ENCODE measurements around the gene ABCG1. TPM values are rescaled to one million over a fixed set of nuclear protein-coding genes. Genes with fewer than 3 reads are reported as not detected.

ABCG1 gene
- total and polyA plus RNA-seq, 2 donors (not counting 3 experiments of a cell fraction or from before 2014, with no cell fraction given), result 6.7 to 19.6 TPM

GRCh38 chr21:42312626-42313104 lies 93.7 kb downstream of the ABCG1 start:
- Histone ChIP-seq H3K4me1 (ENCODE audit: control insufficient read depth, extremely low read depth, insufficient read depth, low read length) (no peaks in the 10 kb centered on the region), H3K9me3 (replicated peaks; ENCODE audit: control insufficient read depth, insufficient read depth, low read length) (no peaks in the 10 kb centered on the region), H3K36me3 (ENCODE audit: control insufficient read depth in 2 of 2, extremely low read depth in 1 of 2, insufficient read depth in 2 of 2, low read length in 2 of 2) (no peaks in the 10 kb centered on the region), H3K9me1 (replicated peaks; ENCODE audit: control insufficient read depth, extremely low read depth, insufficient read depth, low read length) (no peaks in the 10 kb centered on the region), H3K79me2 (ENCODE audit: control insufficient read depth, insufficient read depth, low read length) (no peaks in the 10 kb centered on the region), H3K4me2 (ENCODE audit: insufficient read depth, low read length) (no peak overlapping the region), H2AFZ (ENCODE audit: low read depth, low read length) (no peak overlapping the region), H3K9ac (replicated peaks; ENCODE audit: extremely low read depth, insufficient read depth, low read length) (no peak overlapping the region), H4K20me1 (replicated peaks; ENCODE audit: control insufficient read depth, extremely low read depth, insufficient read depth, low read length) (no peaks in the 10 kb centered on the region), H3K4me3 (replicated peaks in 1 of 3; ENCODE audit: insufficient read depth in 1 of 3, low read depth in 1 of 3, low read length in 3 of 3) (no peak overlapping the region), H3K27me3 (ENCODE audit: control insufficient read depth in 2 of 2, insufficient read depth in 2 of 2, low read length in 2 of 2) (peaks cover 2 to 6% of the 10 kb centered on the region in 2 experiments), H3K27ac (ENCODE audit: insufficient read depth, low read depth, low read length) (no peak overlapping the region)
- intact Hi-C loops (cut with micrococcal nuclease) (no loop called here), dilution Hi-C loops (cut with MboI; ENCODE audit: extremely low pct_ligation_motif_present, low sequenced_read_pairs) (no loop called here)
- BruUV-seq (replicated peaks), result no TSS peak
- FAIRE-seq, result no peak
- DNase-seq (ENCODE audit: low read depth, low spot score), result no peak
- CTCF ChIA-PET, result interaction anchor here (3.3 kb wide), 1 partner anchor 53 kb away, joined by 33 read pairs; no protein-coding TSS in a partner anchor
- POLR2A ChIA-PET, result no interaction called here
- TF ChIP-seq JUN (IDR thresholded peaks at IDR 0.05; ENCODE audit: borderline replicate concordance, insufficient read depth, insufficient read length, low read depth) (no peak), MAX (IDR thresholded peaks at IDR 0.05; ENCODE audit: insufficient read depth, insufficient read length) (no peak), FOS (IDR thresholded peaks at IDR 0.05; ENCODE audit: borderline replicate concordance, insufficient read depth, low read length) (no peak), MYC (IDR thresholded peaks at IDR 0.05; ENCODE audit: low read depth, low read length) (no peak), POLR2AphosphoS5 (IDR thresholded peaks at IDR 0.05; ENCODE audit: insufficient read depth, low read depth, low read length) (no peak), EZH2 (IDR thresholded peaks at IDR 0.05; ENCODE audit: borderline replicate concordance, low read depth, low read length, severe bottlenecking) (no peak), GATA2 (IDR thresholded peaks at IDR 0.05; ENCODE audit: insufficient read depth, insufficient read length, low read depth, low read length) (no peak)

- TF ChIP-seq MYC (IDR thresholded peaks at IDR 0.05; ENCODE audit: low read depth, low read length), result no peak
- Histone ChIP-seq H3K79me2 (ENCODE audit: control insufficient read depth, insufficient read depth, low read length) (no peaks in the 10 kb centered on the region), H3K36me3 (ENCODE audit: control insufficient read depth in 2 of 2, extremely low read depth in 1 of 2, insufficient read depth in 2 of 2, low read length in 2 of 2) (no peaks in the 10 kb centered on the region), H3K27me3 (ENCODE audit: control insufficient read depth in 2 of 2, insufficient read depth in 2 of 2, low read length in 2 of 2) (peaks cover 2 to 6% of the 10 kb centered on the region in 2 experiments), H3K4me2 (ENCODE audit: insufficient read depth, low read length) (no peak overlapping the region), H3K9me1 (replicated peaks; ENCODE audit: control insufficient read depth, extremely low read depth, insufficient read depth, low read length) (no peaks in the 10 kb centered on the region), H3K9me3 (replicated peaks; ENCODE audit: control insufficient read depth, insufficient read depth, low read length) (no peaks in the 10 kb centered on the region), H3K9ac (replicated peaks; ENCODE audit: extremely low read depth, insufficient read depth, low read length) (no peak overlapping the region), H4K20me1 (replicated peaks; ENCODE audit: control insufficient read depth, extremely low read depth, insufficient read depth, low read length) (no peaks in the 10 kb centered on the region), H3K4me1 (ENCODE audit: control insufficient read depth, extremely low read depth, insufficient read depth, low read length) (no peaks in the 10 kb centered on the region), H3K27ac (ENCODE audit: insufficient read depth, low read depth, low read length) (no peak overlapping the region), H3K4me3 (replicated peaks in 1 of 3; ENCODE audit: insufficient read depth in 1 of 3, low read depth in 1 of 3, low read length in 3 of 3) (no peak overlapping the region), H2AFZ (ENCODE audit: low read depth, low read length) (no peak overlapping the region)
- dilution Hi-C loops (cut with MboI; ENCODE audit: extremely low pct_ligation_motif_present, low sequenced_read_pairs), result no loop called here
- no TSS peak for BruUV-seq (replicated peaks)
- CTCF ChIA-PET, result interaction anchor here (1.3 kb wide), 1 partner anchor 89 kb away, joined by 3 read pairs; no protein-coding TSS in a partner anchor
- FAIRE-seq (no peak), DNase-seq (ENCODE audit: low read depth, low spot score) (no peak)
- POLR2A ChIA-PET, result no interaction called here
- intact Hi-C loops (cut with micrococcal nuclease), result no loop called here
Observed at GRCh38 chr21:42313501-42313969, 94.6 kb downstream of the ABCG1 start.

Measured in endothelial cell of umbilical vein (primary cell).